GM12878 (cell line): ENCODE data around the gene SMG9.

Source experiments
- EZH2 ChIP-seq: IDR thresholded peaks from 2 replicates; pipeline ENCODE4 v1.6.1; 2012; ENCODE audit warnings: low read depth, mild to moderate bottlenecking, control low read depth, inconsistent platforms, low read length, borderline replicate concordance; ENCODE audit not compliant: control insufficient read depth
- FOXM1 ChIP-seq: IDR thresholded peaks from 2 replicates; pipeline ENCODE4 v1.6.1; 2012; ENCODE audit warnings: low read depth, mild to moderate bottlenecking, inconsistent platforms, low read length, moderate library complexity
- MXI1 ChIP-seq: fragments of 150-350 bp; IDR thresholded peaks from 2 replicates; pipeline ENCODE4 v1.6.1; 2011; ENCODE audit warnings: low read depth, mild to moderate bottlenecking, inconsistent platforms, low read length, improper control_type of control experiment
- POLR2A ChIP-seq: IDR thresholded peaks from 2 replicates; pipeline ENCODE4 v1.6.1; 2011; ENCODE audit warnings: low read depth, mild to moderate bottlenecking, low read length
- RFX5 ChIP-seq: IDR thresholded peaks from 2 replicates; pipeline ENCODE4 v1.6.1; 2011; ENCODE audit warnings: low read depth, low read length, improper control_type of control experiment
- TCF12 ChIP-seq: IDR thresholded peaks from 2 replicates; pipeline ENCODE4 v1.6.1; 2011; ENCODE audit warnings: low read depth, mild to moderate bottlenecking, low read length
- YY1 ChIP-seq: IDR thresholded peaks from 2 replicates; pipeline ENCODE4 v1.6.1; 2011; ENCODE audit warnings: low read depth, mild to moderate bottlenecking, low read length

GRCh38 chr19:43720936-43721335 lies 33.8 kb downstream of the SMG9 start:
- TF ChIP-seq MXI1 (no peak), FOXM1 (no peak), TCF12 (no peak), POLR2A (no peak), EZH2 (no peak), YY1 (no peak), RFX5 (no peak)
